Neural progenitor cell (in vitro differentiated cells): Measurements from ENCODE around the gene KCNT1.

Source experiments
- CTCF ChIP-seq: fragments of 200-600 bp; sonication (generic); IDR thresholded peaks from 2 replicates; pipeline ENCODE4 v1.5.1; 2017; ENCODE audit warnings: antibody characterized with exemption, mild to moderate bottlenecking
- EZH2 ChIP-seq: fragments of 200-600 bp; sonication (generic); IDR thresholded peaks from 2 replicates; pipeline ENCODE4 v1.6.1; 2017; ENCODE audit warnings: antibody characterized with exemption, mild to moderate bottlenecking, moderate library complexity
- EZH2phosphoT487 ChIP-seq: fragments of 200-600 bp; sonication (generic); IDR thresholded peaks from 2 replicates; pipeline ENCODE4 v1.6.1; 2017; ENCODE audit warnings: antibody characterized with exemption

- TF ChIP-seq EZH2 (no peak), CTCF (no peak), EZH2phosphoT487 (no peak)
Observed at GRCh38 chr9:135790356-135790755, 88.4 kb downstream of the KCNT1 start.
